Rectal smooth muscle tissue (tissue), 1 donor: ENCODE data around the gene ASB13.

Experiments used
- H3K27ac ChIP-seq: one replicate; pipeline ENCODE4 v1.7.0; 2013; ENCODE audit warnings: low read depth, low read length, inconsistent platforms
- H3K27me3 ChIP-seq: one replicate; pipeline ENCODE4 v1.7.0; 2013; ENCODE audit warnings: low read length; ENCODE audit not compliant: control insufficient read depth, insufficient read depth
- H3K36me3 ChIP-seq: one replicate; pipeline ENCODE4 v1.7.0; 2013; ENCODE audit warnings: low read length; ENCODE audit not compliant: control insufficient read depth, insufficient read depth
- H3K4me1 ChIP-seq: one replicate; pipeline ENCODE4 v1.7.0; 2013; ENCODE audit warnings: low read length; ENCODE audit not compliant: control insufficient read depth, insufficient read depth
- H3K4me3 ChIP-seq: one replicate; pipeline ENCODE4 v1.7.0; 2013; ENCODE audit warnings: low read length
- H3K9ac ChIP-seq: one replicate; pipeline ENCODE4 v1.7.0; 2013; ENCODE audit warnings: low read length

Gene ASB13

DNA sequence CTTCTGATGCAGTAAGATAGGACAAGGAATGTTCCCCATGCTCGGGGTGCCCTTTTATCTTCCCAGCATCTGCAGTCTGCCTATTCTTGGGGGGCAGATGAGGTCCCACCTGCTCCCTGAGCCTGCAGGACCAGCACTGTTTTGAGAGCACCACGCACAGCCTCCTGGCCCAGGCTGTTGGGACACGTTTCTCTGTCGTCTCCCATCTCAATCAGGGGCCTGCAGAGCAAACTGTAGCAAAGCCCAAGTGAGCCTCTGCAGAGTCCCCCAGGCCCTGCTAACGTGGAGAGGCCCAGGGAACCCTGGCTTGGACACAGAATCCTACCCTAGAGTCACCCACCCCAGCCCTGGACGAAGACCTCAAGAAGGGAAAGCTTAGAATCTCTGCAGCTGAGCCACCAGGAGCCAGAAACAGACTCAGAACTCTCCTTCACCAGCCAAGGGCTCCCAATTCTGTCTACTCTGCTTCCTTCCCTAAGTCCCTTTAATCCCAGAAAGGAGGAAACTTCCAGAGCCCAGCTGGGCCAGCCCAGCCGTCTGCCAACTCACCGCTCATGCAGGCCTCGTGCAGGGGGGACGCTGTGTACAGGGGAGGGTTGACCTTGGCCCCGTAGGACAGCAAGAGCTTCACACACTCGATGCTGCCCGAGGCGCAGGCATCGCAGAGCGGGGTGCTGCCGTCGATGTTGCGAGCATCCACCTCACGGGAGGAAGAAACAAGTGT, 15.6 kb downstream of the ASB13 start:
- no peak overlapping the region for H3K9ac ChIP-seq
- H3K27me3 ChIP-seq = no peaks in the 10 kb centered on the region
- no peaks in the 10 kb centered on the region for H3K4me1 ChIP-seq
- no peak overlapping the region for H3K27ac ChIP-seq
- H3K4me3 ChIP-seq = no peak overlapping the region
- H3K36me3 ChIP-seq = no peaks in the 10 kb centered on the region

GRCh38 chr10:5649746-5650145, 16.6 kb downstream of the ASB13 start:
- Histone ChIP-seq H3K4me1 (no peaks in the 10 kb centered on the region), H3K27me3 (no peaks in the 10 kb centered on the region), H3K27ac (no peak overlapping the region), H3K36me3 (no peaks in the 10 kb centered on the region), H3K4me3 (no peak overlapping the region), H3K9ac (no peak overlapping the region)

DNA sequence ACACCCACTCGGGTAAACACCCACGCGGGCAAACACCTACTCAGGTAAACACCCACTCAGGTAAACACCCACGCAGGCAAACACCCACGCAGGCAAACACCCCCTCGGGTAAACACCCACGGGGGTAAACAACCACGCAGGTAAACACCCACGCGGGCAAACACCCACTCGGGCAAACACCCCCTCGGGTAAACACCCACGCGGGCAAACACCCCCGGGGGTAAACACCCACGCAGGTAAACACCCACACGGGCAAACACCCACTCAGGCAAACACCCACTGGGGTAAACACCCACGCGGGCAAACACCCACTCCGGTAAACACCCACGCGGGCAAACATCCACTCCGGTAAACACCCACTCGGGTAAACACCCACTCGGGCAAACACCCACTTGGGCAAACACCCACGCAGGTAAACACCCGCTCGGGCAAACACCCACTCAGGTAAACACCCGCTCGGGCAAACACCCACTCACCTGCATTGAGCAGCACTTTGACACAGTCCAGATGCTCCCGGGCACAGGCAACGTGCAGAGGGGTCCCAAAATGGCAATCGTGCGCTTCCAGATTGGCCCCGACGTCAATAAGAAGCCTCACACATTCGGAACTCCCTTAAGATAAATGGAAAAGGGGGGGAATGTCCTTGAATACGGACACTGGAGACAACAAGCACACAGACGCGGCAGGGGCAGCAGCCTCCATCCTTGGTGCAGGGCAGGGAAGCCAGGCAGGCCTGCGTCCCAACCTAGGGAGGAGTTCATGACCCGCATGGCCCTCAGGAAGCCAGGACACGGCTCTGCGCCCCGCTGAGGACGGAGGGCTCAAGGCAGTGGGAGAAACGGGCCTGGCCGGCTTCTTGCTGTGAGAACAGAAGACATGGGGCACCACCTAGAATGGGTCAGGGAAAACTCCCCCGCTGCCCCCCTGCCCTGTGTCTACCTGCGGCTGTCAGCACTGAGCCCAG, 17.6 kb downstream of the ASB13 start:
- no peaks in the 10 kb centered on the region for H3K27me3 ChIP-seq
- no peaks in the 10 kb centered on the region for H3K36me3 ChIP-seq
- H3K4me3 ChIP-seq = no peak overlapping the region
- no peak overlapping the region for H3K27ac ChIP-seq
- H3K4me1 ChIP-seq = no peaks in the 10 kb centered on the region
- H3K9ac ChIP-seq = no peak overlapping the region

DNA sequence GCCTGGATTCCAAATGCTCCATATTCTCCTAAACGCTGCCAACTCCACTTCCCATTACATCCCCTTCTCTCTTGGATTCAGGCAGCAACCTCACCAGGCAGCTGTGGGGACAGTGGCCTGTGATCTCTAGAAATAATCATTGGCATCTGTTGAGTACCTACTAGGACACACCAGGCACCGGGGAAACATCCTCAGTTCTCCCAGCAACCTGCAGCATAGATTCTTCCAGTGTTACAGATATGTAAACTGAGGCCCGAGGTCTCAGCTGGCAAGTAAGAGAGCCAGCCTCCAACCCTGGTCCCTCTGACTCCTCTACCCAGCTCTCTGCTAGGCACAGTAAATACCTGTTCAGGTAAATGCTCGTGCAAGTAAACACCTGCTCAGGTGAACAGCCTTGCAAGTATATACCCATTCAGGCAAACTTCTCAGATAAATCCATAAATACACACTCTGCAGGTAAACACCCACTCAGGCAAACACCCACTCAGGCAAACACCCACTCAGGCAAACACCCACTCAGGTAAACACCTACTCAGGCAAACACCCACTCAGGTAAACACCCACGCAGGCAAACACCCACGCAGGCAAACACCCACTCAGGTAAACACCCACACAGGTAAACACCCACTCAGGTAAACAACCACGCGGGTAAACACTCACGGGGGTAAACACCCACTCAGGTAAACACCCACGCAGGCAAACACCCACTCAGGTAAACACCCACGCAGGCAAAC, 18.7 kb downstream of the ASB13 start:
- no peaks in the 10 kb centered on the region for H3K36me3 ChIP-seq
- H3K9ac ChIP-seq = no peak overlapping the region
- H3K27ac ChIP-seq = no peak overlapping the region
- no peaks in the 10 kb centered on the region for H3K4me1 ChIP-seq
- no peak overlapping the region for H3K4me3 ChIP-seq
- H3K27me3 ChIP-seq = no peaks in the 10 kb centered on the region

DNA sequence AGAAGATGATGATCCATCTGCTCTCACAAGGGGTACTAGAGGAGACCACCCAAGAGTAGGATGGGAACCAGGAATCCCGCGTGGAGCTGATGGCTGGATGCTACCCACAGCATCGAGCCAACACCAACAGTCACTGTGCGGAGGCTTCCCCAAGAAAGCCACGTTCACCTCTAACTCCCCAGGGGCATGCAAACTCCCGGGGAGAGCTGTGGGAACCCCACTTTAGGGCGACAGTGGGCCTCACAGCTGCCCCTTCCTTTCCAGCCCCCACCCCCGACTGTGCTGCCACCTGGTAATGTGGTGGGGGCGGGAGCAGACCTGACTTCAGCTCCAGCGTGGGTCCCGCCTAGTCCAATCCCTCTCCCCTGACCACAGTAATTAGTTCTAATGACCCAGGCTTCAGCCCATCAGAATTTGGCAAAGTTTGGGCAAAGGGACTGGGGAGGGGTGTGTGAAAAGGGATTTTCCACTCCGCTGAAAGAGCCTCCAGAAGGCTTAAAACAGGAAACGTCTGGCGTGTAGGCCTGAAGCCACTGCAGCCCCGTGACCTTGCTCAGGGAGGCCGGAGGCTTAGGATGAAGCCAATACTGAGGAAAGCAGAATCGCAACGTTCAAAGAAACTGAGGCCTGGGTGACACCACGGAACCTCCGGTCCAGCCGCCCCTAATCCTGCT, 20.3 kb downstream of the ASB13 start:
- Histone ChIP-seq H3K4me1 (no peaks in the 10 kb centered on the region), H3K9ac (no peak overlapping the region), H3K4me3 (no peak overlapping the region), H3K27ac (peak overlapping the region; percentile 17), H3K36me3 (no peaks in the 10 kb centered on the region), H3K27me3 (no peaks in the 10 kb centered on the region)

- H3K9ac ChIP-seq = no peak overlapping the region
- no peak overlapping the region for H3K27ac ChIP-seq
- no peaks in the 10 kb centered on the region for H3K36me3 ChIP-seq
- H3K27me3 ChIP-seq = no peaks in the 10 kb centered on the region
- H3K4me1 ChIP-seq = no peaks in the 10 kb centered on the region
- H3K4me3 ChIP-seq = no peak overlapping the region
Observed at GRCh38 chr10:5645375-5645774, 21.0 kb downstream of the ASB13 start.

DNA sequence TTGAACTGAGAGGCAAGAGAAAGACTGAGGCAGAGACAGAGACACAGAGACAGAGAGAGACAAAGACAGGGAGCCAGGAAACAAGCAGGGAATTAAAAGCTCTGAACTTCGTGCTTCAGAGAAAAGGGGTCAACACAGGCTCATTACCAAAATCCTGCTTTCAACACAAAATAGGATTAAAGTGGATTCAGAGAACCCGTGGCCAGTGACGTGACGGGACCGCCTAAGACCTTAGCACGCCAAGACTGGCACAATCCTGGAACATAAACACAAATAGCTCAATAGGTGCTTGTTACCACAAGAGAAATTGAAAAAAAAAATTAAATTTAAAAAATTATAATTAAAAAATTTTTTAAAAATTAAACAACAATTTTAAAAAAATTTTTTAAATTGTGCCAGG, 21.5 kb downstream of the ASB13 start:
- H3K27ac ChIP-seq = no peak overlapping the region
- no peak overlapping the region for H3K4me3 ChIP-seq
- H3K9ac ChIP-seq = no peak overlapping the region
- no peaks in the 10 kb centered on the region for H3K4me1 ChIP-seq
- no peaks in the 10 kb centered on the region for H3K36me3 ChIP-seq
- H3K27me3 ChIP-seq = no peaks in the 10 kb centered on the region

DNA sequence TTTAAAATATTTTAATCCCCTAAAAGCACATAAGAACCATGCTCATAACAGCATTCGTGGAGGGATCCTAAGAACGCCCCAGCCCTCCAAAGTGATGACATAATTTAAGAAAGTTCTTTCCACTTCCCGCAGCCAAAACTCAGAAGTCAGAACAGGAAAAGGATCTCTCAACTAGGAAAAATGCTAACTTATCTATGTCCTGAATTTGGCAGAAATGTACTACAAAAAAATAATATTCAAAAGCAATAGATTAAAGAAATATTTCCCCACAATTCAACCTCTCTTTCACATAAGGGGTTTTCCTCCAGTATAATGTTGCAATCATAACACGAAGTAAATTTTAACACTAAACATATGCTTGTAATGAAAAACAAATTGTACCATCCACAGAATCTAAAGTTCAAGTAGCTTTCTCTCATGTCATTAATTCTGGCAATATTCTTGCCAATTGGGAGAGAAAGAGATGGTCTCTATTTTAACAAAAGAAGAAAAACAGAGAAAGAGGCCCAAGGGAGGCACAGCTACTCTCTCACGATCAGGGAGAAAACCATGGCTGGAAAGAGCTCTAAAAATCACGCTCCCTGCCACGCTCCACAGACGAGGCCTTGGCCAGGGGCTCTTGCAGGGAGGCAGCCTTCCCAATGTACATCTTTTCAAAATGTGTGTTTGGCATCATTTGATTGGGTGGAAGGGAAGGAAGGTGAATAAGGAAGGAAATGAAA, 22.9 kb downstream of the ASB13 start:
- Histone ChIP-seq H3K4me3 (no peak overlapping the region), H3K27me3 (no peaks in the 10 kb centered on the region), H3K27ac (no peak overlapping the region), H3K4me1 (no peaks in the 10 kb centered on the region), H3K36me3 (peaks cover 5% of the 10 kb centered on the region), H3K9ac (no peak overlapping the region)

GRCh38 chr10:5641501-5641900, 24.9 kb downstream of the ASB13 start:
- H3K9ac ChIP-seq = no peak overlapping the region
- H3K27ac ChIP-seq = no peak overlapping the region

GRCh38 chr10:5640501-5640900, 25.9 kb downstream of the ASB13 start:
- H3K9ac ChIP-seq = no peak overlapping the region
- H3K36me3 ChIP-seq = peaks cover 7% of the 10 kb centered on the region
- no peak overlapping the region for H3K4me3 ChIP-seq

More at GRCh38 chr10:5641501-5641900, 24.9 kb downstream of the ASB13 start:
- no peaks in the 10 kb centered on the region for H3K4me1 ChIP-seq
- H3K36me3 ChIP-seq = peaks cover 7% of the 10 kb centered on the region
- H3K27me3 ChIP-seq = no peaks in the 10 kb centered on the region
- H3K4me3 ChIP-seq = no peak overlapping the region

GRCh38 chr10:5640036-5640435, 26.4 kb downstream of the ASB13 start:
- Histone ChIP-seq H3K27ac (no peak overlapping the region), H3K4me3 (no peak overlapping the region), H3K27me3 (no peaks in the 10 kb centered on the region), H3K9ac (no peak overlapping the region), H3K4me1 (no peaks in the 10 kb centered on the region), H3K36me3 (peaks cover 7% of the 10 kb centered on the region)

More at GRCh38 chr10:5640501-5640900, 25.9 kb downstream of the ASB13 start:
- Histone ChIP-seq H3K27ac (no peak overlapping the region), H3K27me3 (no peaks in the 10 kb centered on the region), H3K4me1 (no peaks in the 10 kb centered on the region)
